Measurements from ENCODE around the gene SRP72. TPM values are rescaled to one million over a fixed set of nuclear protein-coding genes. Genes with fewer than 3 reads are reported as not detected.
A peak's percentile ranks its signal among the peaks of the same experiment; 100 is the strongest.

The SRP72 gene, protein sequence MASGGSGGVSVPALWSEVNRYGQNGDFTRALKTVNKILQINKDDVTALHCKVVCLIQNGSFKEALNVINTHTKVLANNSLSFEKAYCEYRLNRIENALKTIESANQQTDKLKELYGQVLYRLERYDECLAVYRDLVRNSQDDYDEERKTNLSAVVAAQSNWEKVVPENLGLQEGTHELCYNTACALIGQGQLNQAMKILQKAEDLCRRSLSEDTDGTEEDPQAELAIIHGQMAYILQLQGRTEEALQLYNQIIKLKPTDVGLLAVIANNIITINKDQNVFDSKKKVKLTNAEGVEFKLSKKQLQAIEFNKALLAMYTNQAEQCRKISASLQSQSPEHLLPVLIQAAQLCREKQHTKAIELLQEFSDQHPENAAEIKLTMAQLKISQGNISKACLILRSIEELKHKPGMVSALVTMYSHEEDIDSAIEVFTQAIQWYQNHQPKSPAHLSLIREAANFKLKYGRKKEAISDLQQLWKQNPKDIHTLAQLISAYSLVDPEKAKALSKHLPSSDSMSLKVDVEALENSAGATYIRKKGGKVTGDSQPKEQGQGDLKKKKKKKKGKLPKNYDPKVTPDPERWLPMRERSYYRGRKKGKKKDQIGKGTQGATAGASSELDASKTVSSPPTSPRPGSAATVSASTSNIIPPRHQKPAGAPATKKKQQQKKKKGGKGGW
- polyA plus RNA-seq (83.6 to 195 TPM (median 126 TPM) in 3 replicates), polyA minus RNA-seq (36.7 to 314 TPM (median 119 TPM) in 3 replicates)
- 123 TPM for polyA plus RNA-seq (2011; ENCODE audit: low read depth)
- polyA plus RNA-seq (2011; cell fraction: cytosol; rRNA removed) = 90.1 and 142 TPM in 2 replicates
- 78.3 and 91.3 TPM in 2 replicates for polyA plus RNA-seq (2011; cell fraction: nucleus; rRNA removed)
- 81.7 and 135 TPM in 2 replicates for polyA plus RNA-seq (2012; ENCODE audit: low replicate concordance)
- 218 TPM for polyA minus RNA-seq (2011; cell fraction: cytosol; rRNA and poly(A)+ RNA removed)
- 36.8 and 68.7 TPM in 2 replicates for polyA minus RNA-seq (2011; cell fraction: nucleus; rRNA and poly(A)+ RNA removed)

DNA sequence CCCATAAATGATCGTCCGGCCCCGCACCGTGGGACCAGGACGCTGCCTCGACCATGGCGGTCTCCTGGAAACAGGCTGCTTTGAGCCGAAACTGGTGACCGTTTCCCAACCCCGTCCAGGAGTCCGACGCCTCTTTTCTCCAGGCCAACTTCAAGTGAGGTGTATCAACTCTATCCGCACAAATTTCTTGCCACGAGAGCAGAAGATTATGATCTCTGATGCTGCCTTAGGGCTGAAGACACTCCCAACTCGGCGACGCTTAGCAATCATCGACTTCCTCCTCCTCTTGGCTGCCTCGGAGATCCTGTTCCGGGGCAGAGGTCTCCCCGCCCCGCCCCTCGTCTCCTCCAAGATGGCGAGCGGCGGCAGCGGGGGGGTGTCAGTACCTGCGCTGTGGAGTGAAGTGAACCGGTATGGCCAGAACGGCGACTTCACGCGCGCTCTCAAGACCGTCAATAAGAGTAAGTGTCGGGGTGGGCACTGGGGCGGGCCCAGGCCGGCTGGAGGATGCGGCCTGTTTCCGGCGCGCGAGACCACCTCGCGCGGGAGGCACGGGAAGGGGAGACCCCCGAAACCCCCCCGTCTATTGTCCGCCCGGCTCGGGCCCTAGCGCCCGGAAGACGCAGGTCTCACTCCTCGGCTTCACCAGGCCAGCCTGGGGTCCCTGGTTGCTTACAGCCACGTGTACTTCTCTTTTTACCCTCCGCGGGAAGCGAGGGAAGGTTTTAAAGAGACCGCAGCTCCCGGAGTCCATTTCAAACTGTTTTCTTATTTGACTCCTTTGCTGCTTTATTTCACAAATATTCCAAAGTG lies at the start of gene SRP72:
SRP72 (plus strand) TSS at position 334 of the 813 bp plus-strand sequence; CDS start at position 353, 19 bp downstream.
- peak within 1 kb of the TSS; percentile 91 for H3K4me2 ChIP-seq (ENCODE audit: control insufficient read depth, extremely low read depth, insufficient read depth, low read depth, low read length)
- FAIRE-seq = peak; percentile 58
- H4K20me1 ChIP-seq (ENCODE audit: control insufficient read depth, extremely low read depth, insufficient read depth, low read length) = peaks cover 4% of the 10 kb centered on the region
- H3K9me1 ChIP-seq (ENCODE audit: control insufficient read depth, extremely low read depth, insufficient read depth, low read length) = no peaks in the 10 kb centered on the region
- peak within 1 kb of the TSS; percentile 79 to 99 (median 90) for H3K4me3 ChIP-seq (ENCODE audit: control insufficient read depth in 2 of 3, extremely low read depth in 1 of 3, insufficient read depth in 2 of 3, low read depth in 1 of 3, low read length in 3 of 3)
- peak within 1 kb of the TSS; percentile 59 for H2AFZ ChIP-seq (ENCODE audit: control insufficient read depth, low read length)
- H3K9ac ChIP-seq (ENCODE audit: control insufficient read depth, extremely low read depth, insufficient read depth, low read length) = peak within 1 kb of the TSS; percentile 99
- peaks cover 15% of the 10 kb centered on the region for H3K4me1 ChIP-seq (ENCODE audit: control insufficient read depth, extremely low read depth, insufficient read depth, low read length)
- peak within 1 kb of the TSS; percentile 99 for H3K27ac ChIP-seq (ENCODE audit: control insufficient read depth, insufficient read depth, low read length)
- no peaks in the 10 kb centered on the region for H3K27me3 ChIP-seq (ENCODE audit: control insufficient read depth, extremely low read depth, insufficient read depth, low read length)
- no peaks in the 10 kb centered on the region for H3K9me3 ChIP-seq (ENCODE audit: control insufficient read depth, low read depth, low read length)
- peaks cover 71% of the 10 kb centered on the region for H3K79me2 ChIP-seq (ENCODE audit: control insufficient read depth, insufficient read depth, low read length)
- peak; percentile 54 for DNase-seq (ENCODE audit: low read depth, low spot score)
- TF ChIP-seq, protein P1, sequence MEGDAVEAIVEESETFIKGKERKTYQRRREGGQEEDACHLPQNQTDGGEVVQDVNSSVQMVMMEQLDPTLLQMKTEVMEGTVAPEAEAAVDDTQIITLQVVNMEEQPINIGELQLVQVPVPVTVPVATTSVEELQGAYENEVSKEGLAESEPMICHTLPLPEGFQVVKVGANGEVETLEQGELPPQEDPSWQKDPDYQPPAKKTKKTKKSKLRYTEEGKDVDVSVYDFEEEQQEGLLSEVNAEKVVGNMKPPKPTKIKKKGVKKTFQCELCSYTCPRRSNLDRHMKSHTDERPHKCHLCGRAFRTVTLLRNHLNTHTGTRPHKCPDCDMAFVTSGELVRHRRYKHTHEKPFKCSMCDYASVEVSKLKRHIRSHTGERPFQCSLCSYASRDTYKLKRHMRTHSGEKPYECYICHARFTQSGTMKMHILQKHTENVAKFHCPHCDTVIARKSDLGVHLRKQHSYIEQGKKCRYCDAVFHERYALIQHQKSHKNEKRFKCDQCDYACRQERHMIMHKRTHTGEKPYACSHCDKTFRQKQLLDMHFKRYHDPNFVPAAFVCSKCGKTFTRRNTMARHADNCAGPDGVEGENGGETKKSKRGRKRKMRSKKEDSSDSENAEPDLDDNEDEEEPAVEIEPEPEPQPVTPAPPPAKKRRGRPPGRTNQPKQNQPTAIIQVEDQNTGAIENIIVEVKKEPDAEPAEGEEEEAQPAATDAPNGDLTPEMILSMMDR (optimal IDR thresholded peaks at IDR 0.05 in 1 of 3, IDR thresholded peaks at IDR 0.05 in 1 of 3, conservative IDR thresholded peaks at IDR 0.05 in 1 of 3; ENCODE audit: extremely low read depth in 1 of 3, insufficient read depth in 2 of 3, low read length in 3 of 3) = no peak
- TF ChIP-seq EZH2 (IDR thresholded peaks at IDR 0.05; ENCODE audit: low read length) = no peak
- peaks cover 0 to 2% of the 10 kb centered on the region in 2 experiments for H3K36me3 ChIP-seq (ENCODE audit: control insufficient read depth in 2 of 2, extremely low read depth in 1 of 2, insufficient read depth in 2 of 2, low read length in 2 of 2)
- dilution Hi-C loops (cut with MboI; ENCODE audit: extremely low pct_ligation_motif_present, low sequenced_read_pairs) = no loop called here

DNA sequence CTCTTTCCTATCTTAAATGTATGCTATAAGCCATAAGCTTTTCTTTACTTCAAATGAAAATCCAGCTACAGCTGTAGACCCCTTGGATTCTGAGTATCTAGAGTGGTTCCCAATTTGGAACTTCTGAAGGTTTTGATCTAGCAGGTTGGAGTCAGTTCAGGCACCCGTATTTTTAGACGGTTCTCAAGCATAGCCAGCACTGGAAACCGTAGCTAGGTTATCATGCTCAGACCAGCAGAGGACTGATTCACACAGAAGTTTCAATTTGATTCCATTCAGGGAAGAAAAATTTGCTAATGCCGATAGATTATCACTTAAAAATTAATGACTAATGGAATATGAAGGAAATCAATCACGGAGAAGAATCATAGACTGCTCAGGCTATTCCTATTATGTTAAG lies 43.2 kb upstream of the SRP72 start:
- TF ChIP-seq, protein P1 (optimal IDR thresholded peaks at IDR 0.05 in 1 of 3, IDR thresholded peaks at IDR 0.05 in 1 of 3, conservative IDR thresholded peaks at IDR 0.05 in 1 of 3; ENCODE audit: extremely low read depth in 1 of 3, insufficient read depth in 2 of 3, low read length in 3 of 3) = no peak
- no peak for TF ChIP-seq EZH2 (IDR thresholded peaks at IDR 0.05; ENCODE audit: low read length)

More for the DNA sequence above, 43.2 kb upstream of the SRP72 start:
- H3K4me1 ChIP-seq (ENCODE audit: control insufficient read depth, extremely low read depth, insufficient read depth, low read length) = no peaks in the 10 kb centered on the region
- no peaks in the 10 kb centered on the region for H3K36me3 ChIP-seq (ENCODE audit: control insufficient read depth in 2 of 2, extremely low read depth in 1 of 2, insufficient read depth in 2 of 2, low read length in 2 of 2)
- no peak overlapping the region for H3K9ac ChIP-seq (ENCODE audit: control insufficient read depth, extremely low read depth, insufficient read depth, low read length)
- no peak overlapping the region for H3K4me2 ChIP-seq (ENCODE audit: control insufficient read depth, extremely low read depth, insufficient read depth, low read depth, low read length)
- H3K9me3 ChIP-seq (ENCODE audit: control insufficient read depth, low read depth, low read length) = no peaks in the 10 kb centered on the region
- FAIRE-seq (no peak), DNase-seq (ENCODE audit: low read depth, low spot score) (no peak)
- no peak overlapping the region for H3K4me3 ChIP-seq (ENCODE audit: control insufficient read depth in 2 of 3, extremely low read depth in 1 of 3, insufficient read depth in 2 of 3, low read depth in 1 of 3, low read length in 3 of 3)
- dilution Hi-C loops (cut with MboI; ENCODE audit: extremely low pct_ligation_motif_present, low sequenced_read_pairs) = no loop called here
- H3K27me3 ChIP-seq (ENCODE audit: control insufficient read depth, extremely low read depth, insufficient read depth, low read length) = no peaks in the 10 kb centered on the region
- H3K79me2 ChIP-seq (ENCODE audit: control insufficient read depth, insufficient read depth, low read length) = peaks cover 97% of the 10 kb centered on the region
- no peaks in the 10 kb centered on the region for H4K20me1 ChIP-seq (ENCODE audit: control insufficient read depth, extremely low read depth, insufficient read depth, low read length)
- H3K9me1 ChIP-seq (ENCODE audit: control insufficient read depth, extremely low read depth, insufficient read depth, low read length) = no peaks in the 10 kb centered on the region
- H3K27ac ChIP-seq (ENCODE audit: control insufficient read depth, insufficient read depth, low read length) = no peak overlapping the region
- H2AFZ ChIP-seq (ENCODE audit: control insufficient read depth, low read length) = no peak overlapping the region

Measured in keratinocyte (primary cell).